AG08396 (cell line): ENCODE measurements around the gene RANBP17.
A peak's percentile ranks its signal among the peaks of the same experiment; 100 is the strongest.
"Not testable (repeated sequence)": the region's sequence is repeated elsewhere in the genome, so short reads cannot be mapped to it uniquely, and the experiment has no call there.

Source experiments
- DNase-seq: peaks from one replicate; pipeline ENCODE4 v3.0.0; 2012; ENCODE audit warnings: low spot score, mixed read lengths

RANBP17 gene

DNA sequence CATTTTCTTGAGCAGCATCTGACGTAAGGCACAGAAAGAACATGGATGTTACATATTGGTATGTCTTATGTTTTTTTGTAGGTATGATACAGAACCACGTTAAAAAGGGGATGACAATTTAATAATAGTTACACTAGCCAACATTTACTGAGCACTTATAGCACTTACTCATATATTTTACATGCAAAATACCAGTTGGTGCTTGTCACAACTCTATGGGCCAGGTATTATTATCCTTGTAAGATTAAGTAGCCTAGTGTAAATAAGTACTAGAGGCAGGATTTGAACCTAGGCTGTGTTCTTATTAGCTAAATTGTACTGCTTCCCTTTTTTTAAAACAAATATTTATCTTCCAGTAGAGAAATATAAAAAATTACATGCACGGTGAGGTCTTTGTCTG is 83.5 kb downstream of the RANBP17 start:
- DNase-seq, result no peak

- DNase-seq, result no peak
These were observed 98.7 kb downstream of the RANBP17 start for GRCh38 chr5:170960567-170960966.

DNA sequence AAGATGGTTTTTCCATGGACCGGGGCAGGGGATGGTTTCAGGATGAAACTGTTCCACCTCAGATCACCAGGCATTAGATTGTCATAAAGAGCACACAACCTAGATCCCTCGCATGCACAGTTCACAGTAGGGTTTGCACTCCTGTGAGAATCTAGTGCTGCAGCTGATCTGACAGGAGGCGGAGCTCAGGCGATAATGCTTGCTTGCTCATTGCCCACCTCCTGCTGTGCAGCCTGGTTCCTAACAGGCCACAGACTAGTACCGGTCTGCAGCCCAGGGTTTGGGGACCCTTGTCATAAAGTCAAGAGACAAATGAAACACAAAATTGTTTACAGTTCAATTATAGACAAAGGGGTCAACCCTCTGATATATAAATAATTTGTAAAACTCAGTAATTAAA is 101.7 kb downstream of the RANBP17 start:
- DNase-seq, result no peak

GRCh38 chr5:170974461-170974860 is 112.6 kb downstream of the RANBP17 start:
- DNase-seq, result no peak

DNA sequence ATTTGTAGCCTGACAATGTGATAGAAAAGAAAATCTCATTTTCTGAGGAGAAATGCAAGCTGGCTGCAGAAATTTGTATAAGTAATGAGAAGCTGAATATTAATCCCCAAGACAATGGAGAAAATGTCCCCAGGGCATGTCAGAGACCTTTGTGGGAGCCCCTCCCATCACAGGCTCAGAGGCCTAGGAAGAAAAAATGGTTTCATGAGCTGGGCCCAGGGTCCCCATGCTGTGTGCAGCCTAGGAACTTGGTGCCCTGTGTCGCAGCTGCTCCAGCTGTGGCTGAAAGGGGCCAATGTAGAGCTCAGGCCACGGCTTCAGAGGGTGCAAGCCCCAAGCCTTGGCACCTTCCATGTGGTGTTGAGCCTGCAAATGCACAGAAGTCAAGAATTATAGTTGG is 118.4 kb downstream of the RANBP17 start:
- not testable (repeated sequence) for DNase-seq

GRCh38 chr5:170985486-170985885 is 123.7 kb downstream of the RANBP17 start:
- DNase-seq, result no peak

DNA sequence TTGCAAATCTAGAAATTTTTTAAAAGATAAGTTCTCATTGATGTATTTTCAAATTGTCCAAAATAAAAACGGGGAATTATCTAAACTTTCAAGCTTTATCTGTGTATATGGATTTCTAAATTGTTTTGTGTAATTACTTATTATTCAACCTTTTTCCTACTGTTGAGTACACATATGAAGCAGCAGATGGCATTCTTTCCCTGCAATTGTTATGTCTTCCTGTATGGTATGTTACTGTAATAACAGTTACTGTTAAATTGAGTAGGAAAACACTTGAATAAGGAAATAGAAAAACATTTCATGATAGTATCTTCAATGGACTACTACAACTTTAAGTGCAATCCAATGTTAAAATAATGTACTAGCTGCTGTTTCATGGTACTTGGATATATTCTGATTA is 124.8 kb downstream of the RANBP17 start:
- DNase-seq, result no peak

- no peak for DNase-seq
These were observed 131.7 kb downstream of the RANBP17 start for GRCh38 chr5:170993476-170993875.

DNA sequence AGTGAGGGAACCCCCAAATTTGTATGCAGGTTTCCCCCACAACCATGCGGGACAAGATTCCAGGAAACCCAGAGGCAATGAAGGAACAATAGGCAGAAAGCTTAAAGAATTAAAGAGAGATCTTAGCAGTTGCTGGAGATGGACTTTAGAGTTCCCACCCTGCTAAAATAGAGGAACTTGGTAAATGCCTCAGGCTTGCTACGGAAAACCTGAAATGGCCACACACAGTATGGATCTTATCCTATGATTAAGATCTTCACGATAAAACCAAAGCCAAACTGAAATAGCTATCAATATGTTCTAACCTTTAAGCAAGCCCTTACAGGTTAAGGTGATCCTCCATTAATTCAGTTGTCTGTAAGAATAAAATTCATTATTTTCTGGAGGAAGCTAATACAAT is 148.3 kb downstream of the RANBP17 start:
- no peak for DNase-seq

DNA sequence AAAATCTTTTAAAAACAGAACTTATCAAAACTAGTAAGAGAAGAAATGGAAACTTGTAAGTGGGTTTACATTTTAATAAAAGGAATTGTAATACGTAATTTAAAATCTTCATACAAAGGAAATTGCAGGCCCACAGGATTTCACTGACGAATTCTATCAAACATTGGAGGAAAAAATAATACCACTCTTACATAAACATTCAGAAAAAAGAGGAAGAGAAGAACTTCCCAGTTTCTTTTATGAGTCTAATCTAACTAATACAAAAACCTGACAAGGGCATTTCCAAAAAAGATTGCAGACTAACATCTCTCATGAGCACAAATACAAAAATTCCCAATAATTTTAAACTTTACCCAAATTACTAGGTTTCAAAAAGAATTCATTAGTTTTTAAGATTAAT is 149.0 kb downstream of the RANBP17 start:
- no peak for DNase-seq

DNA sequence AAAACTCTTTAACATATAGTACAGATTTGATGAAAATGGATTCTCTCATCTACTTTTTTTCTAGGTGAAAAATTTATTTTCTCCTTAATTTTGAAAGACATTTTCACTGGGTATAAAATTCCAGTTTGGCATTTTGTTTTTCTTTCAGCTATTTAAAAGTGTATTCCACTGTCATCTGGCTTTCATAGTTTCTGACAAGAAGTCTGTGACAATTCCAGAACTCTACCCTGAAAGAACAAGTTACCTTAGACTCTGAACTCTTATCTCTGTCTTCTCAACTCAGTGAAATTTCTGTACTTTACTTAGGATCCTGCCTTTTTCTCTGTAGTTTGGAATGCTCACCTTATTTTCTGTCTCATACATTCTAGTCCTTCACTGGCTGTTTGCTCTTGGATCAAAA is 161.7 kb downstream of the RANBP17 start:
- DNase-seq, result no peak

GRCh38 chr5:171024084-171024483 is 162.3 kb downstream of the RANBP17 start:
- no peak for DNase-seq

DNA sequence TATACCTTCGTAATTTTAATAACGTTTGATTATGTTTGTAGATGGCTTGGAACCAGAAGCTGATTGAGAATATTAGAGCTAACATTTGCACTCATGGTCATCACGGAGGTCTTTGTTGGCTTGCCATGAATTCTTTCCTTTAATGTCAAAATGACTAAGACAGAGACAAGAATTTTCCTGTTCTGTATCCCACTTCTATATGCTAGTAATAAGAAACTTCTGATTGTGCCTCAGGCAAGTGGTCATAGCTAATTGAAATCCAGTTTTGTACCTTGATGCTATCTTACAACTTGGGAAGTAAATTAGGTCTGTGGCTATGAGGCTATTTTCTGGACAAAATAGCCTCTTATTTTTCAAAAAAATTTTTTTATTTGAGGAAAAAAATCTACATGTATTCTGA is 167.6 kb downstream of the RANBP17 start:
- no peak for DNase-seq

GRCh38 chr5:171031977-171032376 is 170.2 kb downstream of the RANBP17 start:
- no peak for DNase-seq

DNA sequence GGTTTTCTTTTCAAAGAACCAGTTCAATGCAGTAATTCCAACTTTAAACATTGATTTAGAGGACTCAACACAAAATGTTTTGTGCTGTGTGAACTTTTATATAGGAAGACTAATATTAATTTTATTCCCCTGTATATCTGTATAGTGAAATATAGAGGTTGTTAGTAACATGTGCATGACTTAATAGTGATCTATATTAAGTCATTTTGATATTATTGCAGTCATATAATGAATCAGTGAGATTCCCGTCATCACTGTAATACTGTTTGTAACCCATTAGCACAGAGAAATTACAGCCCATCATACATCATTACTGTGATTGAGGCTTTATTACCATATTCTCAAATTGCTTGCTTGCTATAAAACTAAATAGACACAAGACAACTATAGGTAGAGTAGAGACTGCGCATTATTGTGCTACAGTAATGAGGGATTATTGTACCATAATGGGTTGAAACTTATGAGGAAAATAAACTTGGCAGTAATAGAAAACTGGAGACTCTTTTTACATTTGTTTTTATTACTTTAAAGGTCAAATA is 170.7 kb downstream of the RANBP17 start:
- DNase-seq, result no peak

DNA sequence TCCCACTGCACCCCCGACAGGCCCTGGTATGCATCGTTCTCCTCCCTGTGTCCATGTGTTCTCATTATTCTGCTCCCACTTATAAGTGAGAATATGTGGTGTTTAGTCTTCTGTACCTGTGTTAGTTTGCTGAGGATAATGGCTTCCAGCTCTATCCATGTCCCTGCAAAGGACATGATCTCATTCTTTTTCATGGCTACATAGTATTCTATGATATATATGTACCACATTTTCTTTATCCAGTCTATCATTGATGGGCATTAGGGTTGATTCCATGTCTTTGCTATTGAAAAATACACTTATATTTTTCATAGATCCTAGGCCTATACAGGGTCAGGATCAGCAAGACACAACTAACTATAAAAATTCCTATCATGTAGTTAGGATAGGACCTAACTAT is 180.1 kb downstream of the RANBP17 start:
- DNase-seq, result not testable (repeated sequence)

DNA sequence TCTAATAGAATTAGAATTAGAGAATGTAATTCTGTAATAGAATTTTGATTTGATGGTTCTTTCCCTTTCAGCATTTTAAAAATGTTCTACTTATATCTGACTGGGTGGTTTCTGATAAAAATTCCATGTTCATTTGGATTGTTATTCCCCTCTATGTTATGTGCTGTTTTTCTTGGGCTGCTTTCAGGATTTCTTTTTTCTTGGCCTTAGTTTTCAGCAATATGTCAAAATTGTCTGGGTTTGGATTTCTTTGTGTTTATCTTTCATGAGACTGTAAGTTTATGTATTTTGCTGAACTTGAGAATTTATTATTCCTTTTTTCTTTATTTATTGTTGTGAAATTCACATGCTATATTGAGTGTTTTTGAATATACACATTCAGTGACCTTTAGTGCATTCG is 189.1 kb downstream of the RANBP17 start:
- no peak for DNase-seq

GRCh38 chr5:171055875-171056454 is 194.1 kb downstream of the RANBP17 start:
- no peak for DNase-seq

DNA sequence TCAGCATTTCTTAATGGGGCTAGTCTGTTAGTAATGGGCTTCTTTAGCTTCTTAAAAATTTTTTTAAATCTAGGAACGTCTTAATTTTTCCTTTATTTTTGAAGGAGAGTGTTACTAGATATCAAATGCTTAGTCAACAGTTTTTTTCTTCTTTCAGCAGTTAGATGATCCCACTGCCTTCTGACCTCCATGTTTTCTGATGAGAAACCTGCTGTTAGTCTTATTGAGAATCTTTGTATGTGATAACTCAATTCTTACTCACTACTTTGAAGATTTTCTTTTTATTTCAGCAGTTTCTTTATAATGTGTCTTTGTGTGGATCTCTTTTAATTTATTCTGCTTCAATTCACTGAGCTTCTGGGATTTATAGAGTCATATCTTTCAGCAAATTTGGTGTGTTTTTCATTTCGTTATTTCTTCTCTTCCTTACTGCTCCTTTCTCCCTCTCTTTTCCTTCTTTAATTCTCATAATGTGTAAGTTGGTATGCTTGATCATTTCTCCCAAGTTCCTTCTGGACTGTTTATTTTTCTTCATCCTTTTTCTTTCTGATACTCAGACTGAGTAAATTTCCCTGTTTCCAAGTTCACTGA is 205.8 kb downstream of the RANBP17 start:
- no peak for DNase-seq

- DNase-seq, result no peak
These were observed 212.9 kb downstream of the RANBP17 start for GRCh38 chr5:171074747-171075146.

DNA sequence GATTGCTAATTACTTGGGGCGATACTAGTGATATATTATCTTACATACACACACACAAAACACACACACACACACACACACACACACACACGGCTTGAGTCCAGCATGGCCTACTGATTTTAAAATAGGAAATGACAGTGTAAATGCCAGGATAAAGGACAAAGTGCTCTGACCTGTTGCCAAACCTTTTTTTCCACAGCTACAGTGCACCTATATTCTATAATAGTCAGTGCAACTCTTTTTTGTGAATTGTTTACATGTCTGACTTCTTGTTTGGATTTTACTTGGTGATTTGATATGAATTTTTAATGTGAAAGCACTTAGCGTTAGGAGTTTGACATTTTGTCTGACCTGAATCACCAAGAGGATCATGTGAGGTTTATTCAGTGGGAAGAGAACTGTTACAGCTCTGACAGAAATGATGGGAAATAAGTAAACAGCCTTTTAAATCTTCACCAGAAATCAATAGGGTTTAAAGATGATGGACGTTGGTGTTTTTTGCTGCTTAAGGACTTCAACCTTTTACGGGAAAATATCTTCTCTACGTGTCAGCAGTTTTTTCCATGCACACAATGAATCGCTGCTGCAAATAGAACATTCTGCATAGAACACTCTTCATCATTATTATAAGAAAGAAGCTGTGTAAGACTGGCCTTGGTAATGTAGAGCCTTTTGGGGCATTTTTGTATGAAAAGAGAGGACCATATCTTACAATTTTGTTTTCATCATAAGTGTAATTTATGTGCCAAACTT is 218.5 kb downstream of the RANBP17 start:
- no peak for DNase-seq

DNA sequence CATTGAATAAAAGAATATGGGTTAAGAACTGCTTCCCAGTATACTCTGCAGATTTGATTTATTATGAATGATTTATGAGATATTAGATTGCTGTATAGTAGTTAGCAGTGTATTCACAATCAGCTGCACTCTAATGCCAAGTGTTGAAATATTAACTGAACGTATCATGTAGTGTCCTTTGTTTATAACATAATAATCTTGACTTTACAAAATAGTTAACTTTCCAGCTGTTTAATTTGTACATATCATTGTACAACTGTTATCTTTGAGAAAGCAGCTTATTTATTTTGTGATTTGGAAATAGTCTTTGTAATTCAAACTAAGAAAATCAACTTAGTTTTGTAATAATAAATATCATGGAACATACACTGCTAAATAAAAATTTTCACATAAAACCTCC is 219.5 kb downstream of the RANBP17 start:
- no peak for DNase-seq

GRCh38 chr5:171092194-171092593 is 230.4 kb downstream of the RANBP17 start:
- DNase-seq, result peak; percentile 5
